ENCODE results near the gene ADPRH. TPM values are rescaled to one million over a fixed set of nuclear protein-coding genes. Genes with fewer than 3 reads are reported as not detected.
A peak's percentile ranks its signal among the peaks of the same experiment; 100 is the strongest.
"Not testable (repeated sequence)": the region's sequence is repeated elsewhere in the genome, so short reads cannot be mapped to it uniquely, and the experiment has no call there.

Gene ADPRH
- total RNA-seq, 2 experiments from 2014 or later = 0.36 TPM

- no peak within 1 kb of the TSS for H3K27ac ChIP-seq (ENCODE audit: low read depth in 1 of 2, low read length in 2 of 2)
- Mint-ChIP-seq H3K4me1 (ENCODE audit: low read depth) (peaks cover 6% of the 10 kb centered on the region), H3K27me3 (no peaks in the 10 kb centered on the region), H3K27ac (no peak within 1 kb of the TSS), H3K4me3 (no peak within 1 kb of the TSS), H3K9me3 (no peaks in the 10 kb centered on the region), H3K36me3 (ENCODE audit: low read depth) (no peaks in the 10 kb centered on the region)
- ChIA-PET POLR2A (no interaction called here), CTCF (no interaction called here)
- no peaks in the 10 kb centered on the region for H3K36me3 ChIP-seq (ENCODE audit: insufficient read depth, low read length)
- intact Hi-C loops (cut with DNase I, micrococcal nuclease) = loop anchor here (5.0 to 10.0 kb wide), 2 partner anchors 95 to 677 kb away; partner anchors contain the start of genes POGLUT1 (in 1 of the 2) and TMEM39A (in 1 of the 2)
- TF ChIP-seq CTCF (IDR thresholded peaks at IDR 0.05) = peak; percentile 27
- no peaks in the 10 kb centered on the region for H3K27me3 ChIP-seq (ENCODE audit: control insufficient read depth in 1 of 2, insufficient read depth in 2 of 2, low read length in 2 of 2)
- H3K4me1 ChIP-seq (ENCODE audit: insufficient read depth, low read length) = peaks cover 22% of the 10 kb centered on the region
- H3K9me3 ChIP-seq (ENCODE audit: control insufficient read depth in 1 of 2, insufficient read depth in 1 of 2, low read length in 2 of 2) = no peaks in the 10 kb centered on the region
- peak within 1 kb of the TSS; percentile 24 for H3K4me3 ChIP-seq (ENCODE audit: low read length)
- ATAC-seq (ENCODE audit: poor library complexity) (peak; percentile 57), DNase-seq (peak; percentile 18 to 80 (median 36))
These were observed 19.8 kb upstream of the ADPRH start, which contains the start of gene CD80 for GRCh38 chr3:119559441-119559963. Gene CD80, minus strand, starts transcription at chr3:119559614. Its CDS starts 1,886 bp downstream, at chr3:119557728.

GRCh38 chr3:119560160-119560559 lies 19.1 kb upstream of the ADPRH start:
- no peak for TF ChIP-seq CTCF (IDR thresholded peaks at IDR 0.05)
- no peak for DNase-seq
- Mint-ChIP-seq H3K36me3 (ENCODE audit: low read depth) (no peaks in the 10 kb centered on the region), H3K9me3 (no peaks in the 10 kb centered on the region), H3K4me3 (no peak overlapping the region), H3K27me3 (no peaks in the 10 kb centered on the region), H3K27ac (no peak overlapping the region), H3K4me1 (ENCODE audit: low read depth) (peaks cover 6% of the 10 kb centered on the region)
- no peak for ATAC-seq (ENCODE audit: poor library complexity)
- CTCF ChIA-PET = no interaction called here
- H3K4me1 ChIP-seq (ENCODE audit: insufficient read depth, low read length) = peaks cover 22% of the 10 kb centered on the region
- H3K27me3 ChIP-seq (ENCODE audit: control insufficient read depth in 1 of 2, insufficient read depth in 2 of 2, low read length in 2 of 2) = no peaks in the 10 kb centered on the region
- H3K27ac ChIP-seq (ENCODE audit: low read depth in 1 of 2, low read length in 2 of 2) = no peak overlapping the region
- no peak overlapping the region for H3K4me3 ChIP-seq (ENCODE audit: low read length)
- H3K9me3 ChIP-seq (ENCODE audit: control insufficient read depth in 1 of 2, insufficient read depth in 1 of 2, low read length in 2 of 2) = no peaks in the 10 kb centered on the region
- POLR2A ChIA-PET = no interaction called here
- H3K36me3 ChIP-seq (ENCODE audit: insufficient read depth, low read length) = no peaks in the 10 kb centered on the region
- intact Hi-C loops (cut with DNase I, micrococcal nuclease) = no loop called here

GRCh38 chr3:119562307-119562961 lies 16.9 kb upstream of the ADPRH start:
- POLR2A ChIA-PET = no interaction called here
- H3K4me3 ChIP-seq (ENCODE audit: low read length) = no peak overlapping the region

GRCh38 chr3:119563334-119563733 lies 16.0 kb upstream of the ADPRH start:
- H3K4me3 ChIP-seq (ENCODE audit: low read length); DNase-seq; H3K36me3 ChIP-seq (ENCODE audit: insufficient read depth, low read length); H3K4me1 Mint-ChIP-seq (ENCODE audit: low read depth); H3K9me3 ChIP-seq (ENCODE audit: control insufficient read depth in 1 of 2, insufficient read depth in 1 of 2, low read length in 2 of 2); H3K27ac Mint-ChIP-seq; ATAC-seq (ENCODE audit: poor library complexity); H3K27me3 Mint-ChIP-seq; H3K9me3 Mint-ChIP-seq; H3K36me3 Mint-ChIP-seq (ENCODE audit: low read depth); intact Hi-C loops (cut with DNase I, micrococcal nuclease); H3K4me3 Mint-ChIP-seq; H3K27me3 ChIP-seq (ENCODE audit: control insufficient read depth in 1 of 2, insufficient read depth in 2 of 2, low read length in 2 of 2); POLR2A ChIA-PET; H3K27ac ChIP-seq (ENCODE audit: low read depth in 1 of 2, low read length in 2 of 2): not testable (repeated sequence)
- CTCF ChIA-PET = interaction anchor here (0.9 kb wide), 1 partner anchor 21 kb away, joined by 3 read pairs; no protein-coding TSS in a partner anchor
- peaks cover 16% of the 10 kb centered on the region for H3K4me1 ChIP-seq (ENCODE audit: insufficient read depth, low read length)

More at GRCh38 chr3:119562307-119562961, 16.9 kb upstream of the ADPRH start:
- Histone ChIP-seq H3K36me3 (ENCODE audit: insufficient read depth, low read length) (no peaks in the 10 kb centered on the region), H3K27ac (ENCODE audit: low read depth in 1 of 2, low read length in 2 of 2) (peak overlapping the region in 1 of 2 donors; percentile 49), H3K4me1 (ENCODE audit: insufficient read depth, low read length) (peaks cover 21% of the 10 kb centered on the region), H3K9me3 (ENCODE audit: control insufficient read depth in 1 of 2, insufficient read depth in 1 of 2, low read length in 2 of 2) (no peaks in the 10 kb centered on the region), H3K27me3 (ENCODE audit: control insufficient read depth in 1 of 2, insufficient read depth in 2 of 2, low read length in 2 of 2) (no peaks in the 10 kb centered on the region)
- CTCF ChIA-PET = interaction anchor here (0.8 to 0.9 kb wide), 2 partner anchors 15 to 20 kb away, joined by 3 read pairs; no protein-coding TSS in a partner anchor
- no peak overlapping the region for H3K4me3 Mint-ChIP-seq
- H3K27me3 Mint-ChIP-seq = no peaks in the 10 kb centered on the region
- DNase-seq = peak in 8 of 14 experiments; percentile 11 to 88 (median 24)
- no peaks in the 10 kb centered on the region for H3K9me3 Mint-ChIP-seq
- peak; percentile 72 for ATAC-seq (ENCODE audit: poor library complexity)
- peaks cover 6% of the 10 kb centered on the region for H3K4me1 Mint-ChIP-seq (ENCODE audit: low read depth)
- no peak for TF ChIP-seq CTCF (IDR thresholded peaks at IDR 0.05)
- intact Hi-C loops (cut with DNase I, micrococcal nuclease) = no loop called here
- H3K27ac Mint-ChIP-seq = peak overlapping the region; percentile 55
- no peaks in the 10 kb centered on the region for H3K36me3 Mint-ChIP-seq (ENCODE audit: low read depth)
